ENCODE results near the gene RIT2.

The RIT2 gene

DNA sequence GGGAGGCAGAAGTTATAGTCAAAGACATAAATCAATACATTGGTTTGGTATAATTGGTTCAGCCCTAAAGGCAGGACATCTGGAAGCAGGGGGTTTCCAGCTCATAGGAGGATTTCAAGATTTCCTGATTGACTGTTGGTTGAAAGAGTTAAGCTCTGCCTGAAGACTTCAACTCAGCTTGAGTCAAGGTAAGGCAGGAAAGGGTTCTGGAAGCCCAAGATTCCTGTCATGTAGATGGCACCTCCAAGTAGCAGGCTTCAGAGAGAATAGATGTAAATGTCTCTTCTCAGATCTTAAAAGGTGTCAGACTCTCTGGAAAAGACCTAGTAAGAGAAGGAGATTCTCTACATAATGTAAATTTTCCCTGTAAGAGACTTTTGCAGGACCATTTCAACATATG is 335.3 kb downstream of the RIT2 start:
- Histone ChIP-seq H3K4me1 (0 out of 2 replicates have a peak, but pooled peaks cover 3% of the 10 kb centered on the region), H3K9me3 (no peaks in the 10 kb centered on the region), H3K4me3 (ENCODE audit: low read depth, low read length) (no peak overlapping the region), H3K27me3 (no peaks in the 10 kb centered on the region), H3K36me3 (no peaks in the 10 kb centered on the region)
- TF ChIP-seq, protein P1, sequence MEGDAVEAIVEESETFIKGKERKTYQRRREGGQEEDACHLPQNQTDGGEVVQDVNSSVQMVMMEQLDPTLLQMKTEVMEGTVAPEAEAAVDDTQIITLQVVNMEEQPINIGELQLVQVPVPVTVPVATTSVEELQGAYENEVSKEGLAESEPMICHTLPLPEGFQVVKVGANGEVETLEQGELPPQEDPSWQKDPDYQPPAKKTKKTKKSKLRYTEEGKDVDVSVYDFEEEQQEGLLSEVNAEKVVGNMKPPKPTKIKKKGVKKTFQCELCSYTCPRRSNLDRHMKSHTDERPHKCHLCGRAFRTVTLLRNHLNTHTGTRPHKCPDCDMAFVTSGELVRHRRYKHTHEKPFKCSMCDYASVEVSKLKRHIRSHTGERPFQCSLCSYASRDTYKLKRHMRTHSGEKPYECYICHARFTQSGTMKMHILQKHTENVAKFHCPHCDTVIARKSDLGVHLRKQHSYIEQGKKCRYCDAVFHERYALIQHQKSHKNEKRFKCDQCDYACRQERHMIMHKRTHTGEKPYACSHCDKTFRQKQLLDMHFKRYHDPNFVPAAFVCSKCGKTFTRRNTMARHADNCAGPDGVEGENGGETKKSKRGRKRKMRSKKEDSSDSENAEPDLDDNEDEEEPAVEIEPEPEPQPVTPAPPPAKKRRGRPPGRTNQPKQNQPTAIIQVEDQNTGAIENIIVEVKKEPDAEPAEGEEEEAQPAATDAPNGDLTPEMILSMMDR (IDR thresholded peaks at IDR 0.05; ENCODE audit: low read depth, low read length), result no peak
- DNase-seq, result no peak

DNA sequence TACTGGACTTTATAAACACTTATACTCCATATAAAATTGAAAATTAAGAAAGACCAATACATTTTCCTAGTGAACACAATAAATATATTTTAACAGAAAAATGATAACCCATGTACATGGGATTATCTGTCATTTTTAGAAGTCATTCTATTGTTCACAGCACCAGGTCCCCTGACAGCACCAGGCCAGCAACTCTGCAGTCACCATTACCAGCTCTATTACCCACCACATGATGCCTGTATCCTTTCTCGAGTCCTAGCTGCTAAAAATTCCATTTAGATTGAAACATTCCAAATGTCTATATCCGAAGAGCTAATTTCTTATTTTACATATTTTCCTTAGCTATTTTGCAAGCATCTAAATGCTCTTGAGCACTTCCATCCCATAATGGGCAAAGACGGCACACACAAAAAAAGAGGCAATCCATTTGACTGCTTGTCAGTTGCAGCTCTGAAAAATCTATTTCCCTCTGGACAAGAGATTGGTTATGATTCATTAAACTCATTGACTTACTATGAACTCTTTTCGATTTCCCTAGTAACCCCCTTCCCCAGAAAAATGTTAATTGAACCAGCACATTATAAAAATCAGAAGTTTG is 336.9 kb downstream of the RIT2 start:
- H3K4me1 ChIP-seq, result 0 out of 2 replicates have a peak, but pooled peaks cover 3% of the 10 kb centered on the region
- H3K9me3 ChIP-seq, result no peaks in the 10 kb centered on the region
- DNase-seq, result no peak
- H3K4me3 ChIP-seq (ENCODE audit: low read depth, low read length), result no peak overlapping the region
- TF ChIP-seq, protein P1 (IDR thresholded peaks at IDR 0.05; ENCODE audit: low read depth, low read length), result no peak
- H3K27me3 ChIP-seq, result no peaks in the 10 kb centered on the region
- H3K36me3 ChIP-seq, result no peaks in the 10 kb centered on the region

DNA sequence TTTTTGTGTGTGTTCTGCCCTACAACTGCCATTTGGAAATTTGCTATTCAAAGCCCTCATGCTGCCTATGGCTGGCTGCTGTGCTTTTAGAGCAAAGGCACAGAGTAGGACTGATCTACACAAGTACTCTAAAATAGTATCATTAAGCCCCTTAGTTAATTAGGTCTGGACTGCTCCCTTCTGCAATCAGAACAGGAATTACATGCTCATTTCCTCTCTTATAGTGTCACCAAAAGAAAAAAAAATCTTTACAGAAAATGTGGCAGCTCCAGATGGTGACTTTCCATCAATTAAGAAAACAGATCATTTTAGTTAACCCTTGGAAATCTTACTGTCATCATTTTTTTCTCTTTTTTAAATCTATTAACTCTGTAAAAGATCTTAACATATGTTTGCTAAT is 337.5 kb downstream of the RIT2 start:
- no peak for DNase-seq
- Histone ChIP-seq H3K4me3 (ENCODE audit: low read depth, low read length) (no peak overlapping the region), H3K9me3 (no peaks in the 10 kb centered on the region), H3K4me1 (0 out of 2 replicates have a peak, but pooled peaks cover 3% of the 10 kb centered on the region), H3K27me3 (no peaks in the 10 kb centered on the region), H3K36me3 (no peaks in the 10 kb centered on the region)
- TF ChIP-seq, protein P1 (IDR thresholded peaks at IDR 0.05; ENCODE audit: low read depth, low read length), result no peak

DNA sequence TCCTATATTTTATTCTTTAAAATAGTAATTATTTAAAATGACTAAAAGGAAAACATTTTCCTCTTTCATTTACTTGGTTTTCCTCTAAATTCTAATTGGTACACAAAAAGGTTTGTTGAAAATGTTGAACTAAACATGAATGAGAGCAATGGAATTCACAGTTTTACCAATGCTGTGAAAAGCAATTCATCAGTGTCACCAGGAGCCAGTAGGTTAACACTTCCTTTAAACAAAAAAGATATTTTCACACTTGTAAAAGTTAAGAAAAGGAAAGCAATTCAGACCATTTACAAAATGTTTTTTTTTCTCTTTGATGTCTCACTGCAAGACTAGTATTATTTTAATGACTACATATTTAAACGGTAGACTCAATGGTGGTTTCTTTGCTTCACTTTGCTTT is 341.6 kb downstream of the RIT2 start:
- Histone ChIP-seq H3K27me3 (no peaks in the 10 kb centered on the region), H3K9me3 (no peaks in the 10 kb centered on the region), H3K4me1 (no peaks in the 10 kb centered on the region), H3K36me3 (no peaks in the 10 kb centered on the region), H3K4me3 (ENCODE audit: low read depth, low read length) (no peak overlapping the region)
- TF ChIP-seq, protein P1 (IDR thresholded peaks at IDR 0.05; ENCODE audit: low read depth, low read length), result no peak
- no peak for DNase-seq

DNA sequence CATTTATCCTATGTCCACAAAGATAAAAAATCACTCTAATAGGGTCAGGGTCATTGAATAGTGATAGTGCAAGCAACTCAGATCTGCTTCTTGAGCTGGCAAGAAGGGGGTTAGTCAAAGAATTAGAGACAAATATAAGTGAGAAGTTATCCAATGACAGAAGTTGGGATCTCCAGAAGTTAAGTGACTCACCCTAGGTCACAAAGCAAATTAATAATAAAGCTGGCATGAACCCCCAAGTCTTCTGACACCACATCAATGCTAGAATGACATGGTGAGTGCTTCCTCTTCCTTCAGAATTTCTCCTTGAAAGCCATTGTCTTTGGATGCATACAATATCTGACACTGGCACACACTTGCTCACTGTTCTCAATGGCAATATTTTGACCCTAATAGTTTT is 343.5 kb downstream of the RIT2 start:
- TF ChIP-seq, protein P1 (IDR thresholded peaks at IDR 0.05; ENCODE audit: low read depth, low read length), result no peak
- Histone ChIP-seq H3K27me3 (no peaks in the 10 kb centered on the region), H3K9me3 (no peaks in the 10 kb centered on the region), H3K36me3 (no peaks in the 10 kb centered on the region), H3K4me1 (no peaks in the 10 kb centered on the region), H3K4me3 (ENCODE audit: low read depth, low read length) (no peak overlapping the region)
- DNase-seq, result no peak

DNA sequence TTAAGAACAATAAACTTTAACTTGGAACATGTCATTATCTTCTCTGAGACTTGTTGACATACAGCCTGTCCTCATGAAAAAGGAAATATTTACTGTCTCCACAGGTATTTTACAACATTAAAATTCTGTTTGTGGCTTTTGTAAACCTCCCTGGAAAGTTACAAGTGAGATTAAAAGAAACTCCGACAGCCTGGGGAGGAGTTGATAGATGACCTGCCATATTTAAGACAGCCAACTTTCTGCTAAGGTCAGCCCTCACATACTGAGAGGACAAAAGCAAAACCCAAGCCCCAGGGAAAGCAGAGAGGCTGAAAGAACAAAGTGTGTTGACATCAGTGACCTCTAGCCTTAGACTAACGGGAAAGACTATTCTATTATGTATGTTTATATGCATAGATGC is 350.2 kb downstream of the RIT2 start:
- TF ChIP-seq, protein P1 (IDR thresholded peaks at IDR 0.05; ENCODE audit: low read depth, low read length), result no peak
- no peak for DNase-seq
- H3K27me3 ChIP-seq, result no peaks in the 10 kb centered on the region

More for the DNA sequence above, 350.2 kb downstream of the RIT2 start:
- Histone ChIP-seq H3K36me3 (no peaks in the 10 kb centered on the region), H3K4me3 (ENCODE audit: low read depth, low read length) (no peak overlapping the region), H3K9me3 (no peaks in the 10 kb centered on the region), H3K4me1 (no peaks in the 10 kb centered on the region)
